SK-N-SH treated with all-trans-retinoic acid at 6 μM for 48 hours (cell line): ENCODE results near the gene HIBCH.

Experiments
- ATAC-seq: fragments of 200-7000 bp; cut with Tn5 transposase; 3 replicates; pipeline ENCODE4 v1.9.1; 2020; ENCODE audit warnings: mild to moderate bottlenecking, moderate library complexity
- ARNTL ChIP-seq: fragments of 450-650 bp; formaldehyde crosslinking; IDR thresholded peaks from 2 replicates; pipeline ENCODE4 v1.5.0; 2020; ENCODE audit warnings: low read depth, mild to moderate bottlenecking, moderate library complexity, borderline replicate concordance
- CREB5 ChIP-seq: fragments of 250-450 bp; sonication (Bioruptor Pico); IDR thresholded peaks from 2 replicates; pipeline ENCODE4 v1.5.1; 2020; ENCODE audit warnings: low read depth, mild to moderate bottlenecking, moderate library complexity
- CSDC2 ChIP-seq: fragments of 250-450 bp; sonication (Bioruptor Pico); IDR thresholded peaks from 2 replicates; pipeline ENCODE4 v1.5.0; 2020; ENCODE audit warnings: mild to moderate bottlenecking, moderate library complexity
- CSRNP3 ChIP-seq: fragments of 250-450 bp; sonication (Bioruptor Pico); IDR thresholded peaks from 2 replicates; pipeline ENCODE4 v1.5.1; 2021; ENCODE audit warnings: mild to moderate bottlenecking, moderate library complexity
- ESRRG ChIP-seq: fragments of 250-450 bp; sonication (Bioruptor Pico); IDR thresholded peaks from 2 replicates; pipeline ENCODE4 v1.6.1; 2021; ENCODE audit warnings: mild to moderate bottlenecking
- ISL1 ChIP-seq: fragments of 250-450 bp; sonication (Bioruptor Pico); IDR thresholded peaks from 2 replicates; pipeline ENCODE4 v2.1.2; 2022; ENCODE audit warnings: mild to moderate bottlenecking, moderate library complexity
- PATZ1 ChIP-seq: fragments of 250-450 bp; sonication (Bioruptor Pico); IDR thresholded peaks from 2 replicates; pipeline ENCODE4 v1.8.0; 2020; ENCODE audit warnings: mild to moderate bottlenecking, moderate library complexity, borderline replicate concordance
- POU6F1 ChIP-seq: fragments of 250-450 bp; sonication (Bioruptor Pico); IDR thresholded peaks from 2 replicates; pipeline ENCODE4 v1.8.0; 2021; ENCODE audit warnings: low read depth, mild to moderate bottlenecking, moderate library complexity, borderline replicate concordance
- PPARA ChIP-seq: fragments of 250-450 bp; sonication (Bioruptor Pico); IDR thresholded peaks from 2 replicates; pipeline ENCODE4 v1.5.0; 2020; ENCODE audit warnings: mild to moderate bottlenecking, borderline replicate concordance
- RARB ChIP-seq: fragments of 250-450 bp; sonication (Bioruptor Pico); IDR thresholded peaks from 2 replicates; pipeline ENCODE4 v1.8.0; 2021; ENCODE audit warnings: mild to moderate bottlenecking, moderate library complexity
- SNAI2 ChIP-seq: fragments of 250-450 bp; sonication (Bioruptor Pico); IDR thresholded peaks from 2 replicates; pipeline ENCODE4 v1.5.0; 2020; ENCODE audit warnings: mild to moderate bottlenecking, moderate library complexity
- TCF4 ChIP-seq: fragments of 250-450 bp; sonication (Bioruptor Pico); IDR thresholded peaks from 2 replicates; pipeline ENCODE4 v1.8.0; 2021; ENCODE audit warnings: mild to moderate bottlenecking, moderate library complexity, borderline replicate concordance
- TOX ChIP-seq: fragments of 250-450 bp; sonication (Bioruptor Pico); IDR thresholded peaks from 2 replicates; pipeline ENCODE4 v1.8.0; 2021; ENCODE audit warnings: mild to moderate bottlenecking, moderate library complexity, borderline replicate concordance
- TSHZ2 ChIP-seq: fragments of 250-450 bp; sonication (Bioruptor Pico); IDR thresholded peaks from 2 replicates; pipeline ENCODE4 v1.5.0; 2020; ENCODE audit warnings: mild to moderate bottlenecking, moderate library complexity
- ZFP3 ChIP-seq: fragments of 250-450 bp; sonication (Bioruptor Pico); IDR thresholded peaks from 2 replicates; pipeline ENCODE4 v1.5.0; 2020; ENCODE audit warnings: mild to moderate bottlenecking, moderate library complexity
- ZNF565 ChIP-seq: fragments of 450-650 bp; formaldehyde crosslinking; conservative IDR thresholded peaks from 2 replicates; pipeline ENCODE4 v1.5.0; 2020; ENCODE audit warnings: low read depth, mild to moderate bottlenecking, moderate library complexity
- ZNF70 ChIP-seq: fragments of 450-650 bp; formaldehyde crosslinking; IDR thresholded peaks from 2 replicates; pipeline ENCODE4 v1.5.0; 2020; ENCODE audit warnings: mild to moderate bottlenecking, moderate library complexity
- ZNF8 ChIP-seq: fragments of 450-650 bp; formaldehyde crosslinking; IDR thresholded peaks from 2 replicates; pipeline ENCODE4 v1.5.0; 2020; ENCODE audit warnings: mild to moderate bottlenecking, moderate library complexity

HIBCH gene

GRCh38 chr2:190202018-190202417 lies 117.6 kb downstream of the HIBCH start:
- no peak for ATAC-seq

GRCh38 chr2:190200603-190201002 lies 119.0 kb downstream of the HIBCH start:
- ATAC-seq, result no peak
- no peak for TF ChIP-seq RARB (CRISPR knock-in tag)
- TF ChIP-seq ZNF70 (CRISPR knock-in tag), result no peak
- TF ChIP-seq TSHZ2 (CRISPR knock-in tag), result no peak
- TF ChIP-seq CSDC2 (CRISPR knock-in tag), result no peak
- TF ChIP-seq ARNTL (CRISPR knock-in tag), result no peak
- TF ChIP-seq CSRNP3, result no peak
- no peak for TF ChIP-seq PPARA
- no peak for TF ChIP-seq TCF4 (CRISPR knock-in tag)
- no peak for TF ChIP-seq ISL1 (CRISPR knock-in tag)
- TF ChIP-seq ZNF8, result no peak
- TF ChIP-seq CREB5 (CRISPR knock-in tag), result no peak
- TF ChIP-seq TOX (CRISPR knock-in tag), result no peak

More at GRCh38 chr2:190202018-190202417, 117.6 kb downstream of the HIBCH start:
- TF ChIP-seq ESRRG (CRISPR knock-in tag) (no peak), SNAI2 (CRISPR knock-in tag) (no peak), ZFP3 (CRISPR knock-in tag) (no peak), ISL1 (CRISPR knock-in tag) (no peak), PATZ1 (CRISPR knock-in tag) (no peak), POU6F1 (CRISPR knock-in tag) (no peak), TCF4 (CRISPR knock-in tag) (no peak), ZNF565 (CRISPR knock-in tag) (no peak), TOX (CRISPR knock-in tag) (no peak), CREB5 (CRISPR knock-in tag) (no peak), TSHZ2 (CRISPR knock-in tag) (no peak)
